Stromal cell of bone marrow (primary cell): ENCODE measurements around the gene STK40.

Experiments used
- DNase-seq: peaks from one replicate; pipeline ENCODE4 v3.0.0-alpha.2; 2012; ENCODE audit warnings: low read depth

Gene STK40

DNA sequence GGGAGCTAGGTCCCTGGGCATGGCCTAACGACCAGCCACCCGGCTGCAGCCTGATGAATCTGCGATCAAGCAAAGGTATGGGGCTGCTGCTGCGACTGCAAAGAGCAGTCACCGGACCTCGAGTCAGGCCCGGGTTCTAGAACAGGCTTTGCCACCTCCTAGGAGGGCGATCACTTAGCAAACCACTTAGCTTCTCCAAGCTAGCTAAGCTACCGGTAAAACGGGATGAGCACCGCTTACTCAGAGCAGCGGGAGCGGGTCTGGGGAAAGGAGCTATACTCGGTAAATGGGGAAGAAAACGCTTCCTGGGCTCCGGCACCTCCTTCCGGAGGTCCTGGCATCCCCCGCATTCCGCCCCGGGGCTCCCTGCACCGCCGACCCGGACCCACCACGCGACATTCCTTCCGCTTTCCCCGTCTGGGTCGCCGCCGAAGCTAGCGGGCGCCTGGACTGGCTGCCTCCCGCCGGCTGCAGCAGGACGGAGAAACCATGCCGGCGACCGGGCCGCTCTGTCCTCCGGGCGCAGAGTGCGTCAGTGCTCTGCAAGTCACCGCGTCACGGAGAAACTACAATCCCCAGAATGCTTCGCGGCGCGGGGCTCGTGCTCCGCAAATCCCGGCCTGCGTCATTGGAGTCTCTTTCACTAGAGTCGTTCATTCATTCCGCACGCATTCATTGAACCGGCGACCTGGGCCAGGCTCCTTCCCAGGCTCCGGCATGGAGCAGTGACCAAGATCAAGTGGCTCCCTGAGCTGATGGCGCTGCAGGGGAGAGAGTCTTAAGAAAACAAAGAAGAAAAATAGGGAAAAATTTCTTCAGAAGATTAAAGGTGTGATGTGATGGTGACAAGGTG is 11.9 kb upstream of the STK40 start, which contains the start of gene LSM10:
Gene LSM10, minus strand, starts transcription at position 531 of the 853 bp plus-strand sequence. CDS start 3,779 bp downstream, outside the sequence.
- peak; percentile 92 for DNase-seq

DNA sequence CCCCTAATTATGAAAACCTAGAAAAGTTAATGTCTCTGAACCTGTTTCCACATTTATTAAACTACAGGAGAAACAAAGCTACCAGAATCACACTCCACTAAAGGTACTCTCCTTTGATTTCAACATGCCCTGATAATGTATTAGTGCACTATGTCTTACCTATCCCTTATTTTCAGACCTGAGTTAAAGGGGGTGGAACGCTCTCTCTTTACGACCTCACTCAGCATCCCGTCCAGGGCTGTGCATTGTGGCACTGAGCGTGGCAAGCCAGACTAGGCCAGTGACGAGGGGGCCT is 11.3 kb upstream of the STK40 start:
- no peak for DNase-seq

DNA sequence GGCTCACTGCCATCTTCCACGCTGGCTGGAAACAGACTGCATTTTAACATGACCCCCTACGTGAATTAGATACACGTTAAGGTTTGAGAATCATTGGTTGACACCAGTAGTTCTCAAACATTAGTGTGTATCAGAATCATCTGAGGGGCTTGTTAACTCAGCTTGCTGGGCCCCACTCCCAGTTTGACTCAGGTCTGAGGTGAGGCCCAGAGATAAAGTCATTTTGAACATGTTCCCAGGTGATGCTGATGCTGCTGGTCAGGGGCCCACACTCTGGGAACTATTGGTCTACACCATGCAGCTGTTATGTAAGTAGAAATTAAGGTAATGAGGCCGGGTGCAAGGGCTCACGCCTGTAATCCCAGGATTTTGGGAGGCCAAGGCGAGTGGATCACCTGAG is 10.6 kb upstream of the STK40 start:
- DNase-seq = no peak

DNA sequence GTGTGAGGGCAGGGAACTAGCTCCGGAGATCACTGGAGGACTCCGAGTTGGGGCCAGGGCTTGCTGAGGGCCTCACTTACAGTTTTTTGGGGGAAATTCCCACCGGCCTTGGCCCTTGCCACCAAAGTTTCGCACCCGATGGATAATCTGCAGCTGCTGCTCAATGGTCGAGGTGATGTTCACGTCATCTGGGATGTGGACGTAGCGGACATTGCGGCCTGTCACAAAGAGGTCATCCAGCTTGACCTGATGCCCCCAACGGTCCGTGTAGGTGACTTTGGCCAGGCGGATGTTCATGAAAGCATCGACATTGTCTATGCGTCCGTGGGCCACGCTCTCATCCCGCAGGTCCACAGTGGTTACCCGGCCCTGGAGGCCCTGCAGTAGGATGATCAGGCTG is 8.0 kb upstream of the STK40 start:
- DNase-seq = no peak

DNA sequence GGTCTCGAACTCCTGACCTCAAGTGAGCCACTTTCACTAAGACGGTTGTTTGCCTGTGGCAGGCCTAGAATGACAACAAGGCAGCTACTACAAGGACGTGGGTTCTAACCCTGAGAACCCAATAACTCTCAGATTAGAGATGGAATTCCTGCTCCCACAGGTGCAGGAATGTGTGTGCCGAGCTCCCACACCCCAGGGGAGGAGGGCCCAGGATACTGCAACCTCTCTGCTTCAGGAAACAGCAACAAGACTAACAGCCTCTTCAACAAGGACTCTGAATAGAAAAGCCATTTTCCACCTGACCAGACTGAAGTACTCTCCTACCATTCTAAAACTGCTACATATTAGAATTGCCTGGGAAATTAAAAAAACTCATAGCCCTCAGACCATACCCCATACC is 7.1 kb upstream of the STK40 start:
- DNase-seq = no peak

DNA sequence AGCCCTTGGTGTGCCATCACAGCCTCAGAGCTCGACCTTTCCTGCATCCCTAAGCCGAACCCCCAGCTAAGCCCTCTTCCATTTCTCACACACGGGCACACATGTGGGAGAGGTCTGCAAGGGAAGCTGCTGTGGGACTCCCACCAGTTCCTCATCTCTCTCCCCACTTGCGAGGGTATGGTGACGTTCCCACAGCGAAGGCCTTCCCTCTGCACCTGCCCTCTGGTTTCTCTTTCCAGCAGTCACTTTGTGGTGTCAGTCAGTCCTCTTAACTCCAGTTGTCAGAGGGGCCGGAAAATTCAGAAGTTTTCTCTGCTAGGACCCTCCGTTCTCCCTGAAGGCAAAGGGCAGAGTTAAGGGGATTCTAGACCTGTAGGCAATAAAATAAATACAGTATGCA is 5.5 kb upstream of the STK40 start:
- no peak for DNase-seq

DNA sequence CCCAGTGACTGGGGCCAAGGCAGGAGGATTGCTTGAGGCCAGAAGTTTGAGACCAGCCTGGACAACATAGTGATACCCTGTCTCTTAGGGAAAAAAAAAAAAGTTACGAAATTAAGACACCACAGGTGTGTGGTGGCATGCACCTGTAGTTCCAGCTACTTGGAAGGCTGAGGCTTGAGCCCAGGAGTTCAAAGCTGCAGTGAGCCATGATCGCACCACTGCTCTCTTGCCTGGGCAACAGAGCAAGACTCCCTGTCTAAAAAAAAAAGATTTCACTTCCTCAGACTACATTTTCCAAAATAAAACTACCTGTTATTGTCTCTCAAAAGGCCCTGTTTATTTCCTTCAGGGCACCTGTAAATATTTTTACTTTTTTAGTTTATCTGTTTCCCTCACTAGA is 4.7 kb upstream of the STK40 start:
- no peak for DNase-seq

DNA sequence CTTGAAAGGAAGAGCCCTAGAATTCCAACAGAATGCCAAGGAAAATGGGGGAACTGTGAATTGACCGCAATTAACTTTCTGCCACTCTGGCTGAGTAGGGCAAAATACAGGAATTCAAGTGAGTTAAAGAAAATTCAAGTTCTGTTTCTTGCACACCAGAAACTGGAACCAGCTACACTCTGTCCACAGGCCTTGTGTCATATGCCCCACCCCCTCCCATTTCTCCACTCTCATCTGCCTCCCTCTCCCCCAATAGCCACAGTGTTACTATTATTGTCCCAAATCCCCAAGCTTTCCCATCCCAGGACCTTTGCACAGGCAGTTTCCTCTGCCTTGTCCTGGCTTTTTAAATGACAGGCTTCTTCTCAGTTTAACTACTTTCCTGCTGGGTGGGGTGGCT is 4.3 kb upstream of the STK40 start:
- DNase-seq = no peak

DNA sequence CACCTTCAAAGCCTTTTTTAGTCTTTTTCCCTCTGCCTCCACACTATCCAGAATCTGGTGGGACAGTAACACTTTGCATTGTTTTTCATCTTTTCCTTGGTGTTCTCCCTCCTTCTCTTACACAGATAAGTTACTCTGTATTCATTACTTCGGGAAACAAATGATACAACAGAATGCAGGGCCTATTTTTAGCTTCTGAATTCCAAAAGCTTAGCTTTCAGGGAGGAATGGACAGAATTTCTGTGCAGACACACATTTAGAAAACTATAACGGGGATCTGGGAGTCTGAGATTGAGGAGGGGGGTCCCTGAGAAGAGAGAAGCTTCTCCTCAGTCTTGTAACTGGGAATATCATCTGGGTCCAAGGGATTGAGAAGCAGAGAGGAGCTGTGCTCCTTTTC is 3.5 kb upstream of the STK40 start:
- DNase-seq = no peak

DNA sequence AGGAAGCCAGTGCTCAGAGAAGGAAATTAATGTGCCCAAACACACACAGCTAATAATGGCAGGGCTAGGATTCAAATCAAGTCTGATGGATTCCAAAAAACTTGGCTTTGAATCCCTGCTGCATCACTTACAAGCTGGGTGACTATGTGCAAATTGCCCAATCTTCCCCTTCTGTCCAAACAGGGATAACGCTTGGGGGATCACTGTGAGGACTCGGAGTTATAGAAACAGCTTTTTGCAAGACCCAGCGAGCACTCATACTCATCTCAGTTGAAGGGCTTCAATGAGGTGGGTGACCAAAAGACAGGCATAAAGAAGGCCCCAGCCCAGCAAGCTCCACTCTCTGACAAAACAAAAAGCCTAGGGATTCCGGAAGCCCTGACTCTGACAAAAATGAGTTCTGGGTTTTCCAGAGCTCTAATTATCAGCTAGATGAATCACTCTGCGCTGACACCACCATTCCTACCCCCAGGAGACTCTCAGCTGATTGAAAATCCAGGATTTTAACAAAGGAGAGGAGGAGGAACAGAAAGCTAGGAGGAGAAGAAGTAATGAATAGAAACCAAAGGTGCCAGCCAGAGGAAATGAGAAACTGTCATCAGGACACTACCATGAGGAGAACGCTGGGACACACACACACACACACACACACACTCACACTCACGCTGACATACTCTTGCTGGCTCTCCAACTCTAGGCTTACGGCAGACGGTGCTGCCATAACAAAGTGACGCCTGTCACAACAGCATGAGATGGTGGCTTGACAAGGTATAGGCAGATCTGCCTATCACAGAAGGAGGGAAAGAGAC is 1.6 kb upstream of the STK40 start:
- peak; percentile 89 for DNase-seq

DNA sequence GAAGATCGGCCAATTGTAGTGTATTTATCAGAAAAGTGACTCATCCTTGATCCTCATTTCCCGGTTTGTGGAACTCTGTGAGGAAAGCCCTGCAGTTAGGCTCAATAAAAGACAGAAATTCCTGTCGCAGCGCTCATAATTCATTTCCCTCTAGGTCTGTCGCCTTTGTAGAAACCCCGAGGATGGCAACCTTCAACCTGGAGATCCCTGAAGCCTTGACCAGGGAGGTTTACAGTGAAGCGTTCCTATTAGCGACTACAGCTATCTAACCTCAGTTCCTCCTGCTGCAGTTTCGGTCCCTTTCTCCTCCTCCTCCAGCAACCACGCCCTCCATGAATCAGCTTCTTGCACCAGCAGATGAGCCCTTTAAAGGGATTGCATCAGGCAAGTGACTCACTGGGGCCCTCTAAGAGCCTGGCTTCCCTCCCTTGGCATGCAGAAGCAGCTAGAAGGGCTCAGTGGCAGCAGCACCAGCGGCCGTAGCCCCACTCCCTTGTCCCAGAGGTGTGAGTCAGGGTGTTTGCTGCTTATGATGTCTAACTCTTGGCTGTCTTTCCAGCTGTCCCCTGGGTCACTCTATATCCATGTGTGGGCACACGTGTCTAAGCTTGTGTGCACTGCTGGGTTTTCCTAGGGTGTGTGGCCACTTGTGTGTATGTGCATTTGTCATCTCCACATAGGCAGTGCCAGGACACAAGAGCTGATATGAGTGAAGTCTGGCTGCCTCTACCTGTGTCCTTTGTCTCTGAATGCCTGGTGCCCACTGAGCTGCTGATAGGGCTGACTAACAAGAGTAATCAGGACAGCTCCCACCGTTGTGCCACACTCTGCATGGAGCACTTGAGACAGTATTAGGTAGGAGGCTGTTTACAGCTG is 779 bp upstream of the STK40 start:
- DNase-seq = peak; percentile 100

DNA sequence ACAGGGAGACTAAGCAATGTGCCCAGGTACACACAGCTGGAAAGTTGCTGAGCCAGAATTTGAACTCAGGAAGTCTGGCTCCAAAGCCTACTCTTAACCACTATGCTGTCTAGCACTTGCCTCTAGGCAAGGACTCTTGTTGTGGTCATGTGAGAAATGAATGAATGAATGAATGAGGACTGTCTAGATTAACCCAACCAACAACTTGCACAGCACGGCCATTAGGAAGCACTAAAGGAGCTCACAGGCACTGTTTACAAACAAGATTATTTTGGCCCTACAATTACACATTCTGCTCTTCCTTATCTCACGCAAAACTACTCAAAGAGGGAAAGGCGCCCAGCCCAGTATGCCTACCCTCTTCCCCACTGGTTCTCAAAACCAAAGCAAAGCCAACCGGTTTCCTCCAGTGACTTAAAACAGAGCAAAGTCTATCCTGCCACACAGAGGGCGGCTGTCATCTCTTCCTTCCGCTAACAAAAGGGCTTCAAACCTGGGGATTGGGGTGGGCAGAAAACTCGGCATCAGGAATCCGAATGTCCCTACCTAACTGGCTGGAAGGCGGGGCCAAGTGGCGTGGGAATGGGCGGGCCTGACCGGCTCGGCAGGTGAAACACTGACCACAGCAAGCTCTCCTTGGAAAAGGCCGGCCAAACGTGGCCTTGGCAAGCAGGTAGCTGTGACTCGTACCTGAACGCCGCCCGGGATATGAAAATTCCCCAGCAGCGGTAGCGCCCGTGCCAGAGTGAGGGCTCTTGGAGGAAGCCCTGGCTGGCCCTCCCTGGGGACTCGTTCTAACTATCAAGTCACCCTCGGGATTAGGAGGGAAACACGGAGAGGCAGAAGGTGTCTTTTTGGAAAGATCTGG is 948 bp downstream of the STK40 start:
- no peak for DNase-seq

DNA sequence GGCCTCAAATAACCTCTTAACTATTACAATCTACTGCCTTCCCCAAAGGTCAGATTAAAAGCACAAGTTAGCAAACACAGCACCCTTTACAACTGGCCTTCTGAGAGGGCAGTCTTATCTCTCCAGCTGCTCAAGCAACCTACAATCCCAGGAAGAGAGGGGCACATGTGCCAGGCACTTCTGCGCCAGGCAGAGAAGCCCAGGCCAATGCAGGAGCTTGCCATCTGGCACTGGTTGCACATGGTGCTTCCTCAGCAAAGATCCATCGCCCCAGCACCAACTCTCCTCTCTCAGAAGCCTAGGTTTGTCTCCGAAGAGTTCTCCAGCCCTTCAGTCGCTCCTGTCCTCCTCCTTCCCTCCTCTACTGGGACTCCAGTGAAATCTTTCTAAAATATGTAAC is 2.5 kb downstream of the STK40 start:
- DNase-seq = no peak

DNA sequence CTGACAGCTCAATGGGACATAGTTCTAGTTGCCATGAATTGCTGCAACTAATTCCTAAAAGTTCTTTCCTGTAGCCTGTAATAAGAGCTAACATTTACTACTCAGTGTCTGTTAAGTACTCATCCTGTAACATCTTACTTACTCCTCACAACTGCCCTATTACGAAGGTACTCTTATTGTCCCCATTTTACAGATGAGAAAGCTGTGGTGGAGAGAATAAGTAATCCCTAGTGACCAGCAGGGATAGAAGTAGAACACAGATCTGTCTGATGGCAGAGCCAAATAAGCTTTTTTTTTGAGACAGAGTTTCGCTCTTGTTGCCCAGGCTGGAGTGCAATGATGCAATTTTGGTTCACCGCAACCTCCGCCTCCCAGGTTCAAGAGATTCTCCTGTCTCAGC is 3.1 kb downstream of the STK40 start:
- no peak for DNase-seq

DNA sequence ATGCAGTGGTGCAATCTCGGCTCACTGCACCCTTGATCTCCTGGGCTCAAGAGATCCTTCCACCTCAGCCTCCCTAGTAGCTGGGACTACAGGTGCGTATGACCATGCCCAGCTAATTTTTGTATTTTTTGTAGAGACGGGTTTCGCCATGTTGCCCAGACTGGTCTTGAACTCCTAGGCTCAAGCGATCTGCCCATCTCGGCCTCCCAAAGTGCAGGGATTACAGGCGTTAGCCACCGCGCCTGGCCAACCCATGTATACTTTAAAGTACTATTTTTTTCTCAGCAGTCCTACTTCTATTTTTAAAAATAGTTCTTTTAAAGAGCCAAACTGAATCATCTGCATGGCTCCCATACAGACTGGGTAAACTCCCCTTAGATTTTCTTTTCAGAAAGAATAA is 3.5 kb downstream of the STK40 start:
- no peak for DNase-seq

DNA sequence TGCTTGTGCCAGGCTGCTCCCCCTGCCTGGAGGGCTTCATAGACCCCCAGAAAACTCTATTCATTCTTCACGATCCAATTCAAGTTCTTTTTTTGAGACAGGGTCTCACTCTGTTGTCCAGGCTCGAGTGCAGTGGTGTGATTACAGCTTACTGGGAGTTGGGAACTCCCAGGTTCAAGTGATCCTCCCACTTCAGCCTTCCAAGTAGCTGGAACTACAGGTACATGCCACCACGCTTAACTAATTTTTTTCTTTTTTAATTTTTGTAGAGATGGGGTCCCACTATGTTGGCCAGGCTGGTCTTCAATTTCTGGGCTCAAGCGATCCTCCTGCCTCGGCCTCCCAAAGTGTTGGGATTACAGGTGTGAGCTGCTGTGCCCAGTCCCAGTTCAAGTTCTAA is 4.3 kb downstream of the STK40 start:
- DNase-seq = no peak

DNA sequence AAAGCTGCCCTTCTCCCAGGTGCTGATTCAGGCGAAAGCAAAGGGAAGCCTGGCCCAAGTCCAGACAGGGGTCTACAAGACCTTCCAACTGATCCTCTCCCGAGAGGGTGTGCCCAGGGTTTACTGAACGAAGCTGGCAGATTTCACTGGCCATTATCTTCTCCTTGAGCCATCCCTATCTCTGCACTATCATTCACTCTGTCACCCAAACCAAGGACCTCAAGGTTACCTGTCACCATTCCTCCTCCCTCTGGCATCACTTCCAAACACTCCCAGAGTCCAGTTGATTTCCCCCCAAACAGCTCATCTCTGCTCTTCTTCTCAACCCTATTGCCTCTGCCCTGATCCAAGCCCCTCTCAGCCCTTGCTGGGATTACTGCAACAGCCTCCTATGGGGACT is 4.9 kb downstream of the STK40 start:
- no peak for DNase-seq

DNA sequence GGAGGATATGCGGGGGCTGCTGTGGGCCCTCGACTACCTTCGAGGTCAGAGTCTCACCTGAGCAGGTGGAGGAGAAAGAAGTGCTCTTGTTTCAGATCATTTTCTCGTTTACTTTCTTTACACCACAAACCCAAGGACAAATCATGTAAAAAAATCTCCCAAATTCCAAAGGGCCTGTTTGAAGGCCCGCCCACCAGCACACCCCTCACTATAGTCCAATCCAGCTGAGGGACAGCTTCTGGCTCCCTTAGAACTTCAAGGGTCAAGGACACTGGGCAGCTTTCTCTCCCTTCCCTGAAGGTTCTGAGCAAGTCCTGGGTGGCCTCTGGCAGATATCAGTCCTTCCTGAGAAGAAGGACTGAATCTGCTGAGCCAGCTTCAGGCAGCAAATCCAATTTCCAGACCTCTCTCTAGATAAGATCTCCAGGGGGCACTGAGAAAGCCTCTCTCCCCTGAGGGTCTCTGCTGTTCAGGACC is 5.5 kb downstream of the STK40 start:
- DNase-seq = no peak

DNA sequence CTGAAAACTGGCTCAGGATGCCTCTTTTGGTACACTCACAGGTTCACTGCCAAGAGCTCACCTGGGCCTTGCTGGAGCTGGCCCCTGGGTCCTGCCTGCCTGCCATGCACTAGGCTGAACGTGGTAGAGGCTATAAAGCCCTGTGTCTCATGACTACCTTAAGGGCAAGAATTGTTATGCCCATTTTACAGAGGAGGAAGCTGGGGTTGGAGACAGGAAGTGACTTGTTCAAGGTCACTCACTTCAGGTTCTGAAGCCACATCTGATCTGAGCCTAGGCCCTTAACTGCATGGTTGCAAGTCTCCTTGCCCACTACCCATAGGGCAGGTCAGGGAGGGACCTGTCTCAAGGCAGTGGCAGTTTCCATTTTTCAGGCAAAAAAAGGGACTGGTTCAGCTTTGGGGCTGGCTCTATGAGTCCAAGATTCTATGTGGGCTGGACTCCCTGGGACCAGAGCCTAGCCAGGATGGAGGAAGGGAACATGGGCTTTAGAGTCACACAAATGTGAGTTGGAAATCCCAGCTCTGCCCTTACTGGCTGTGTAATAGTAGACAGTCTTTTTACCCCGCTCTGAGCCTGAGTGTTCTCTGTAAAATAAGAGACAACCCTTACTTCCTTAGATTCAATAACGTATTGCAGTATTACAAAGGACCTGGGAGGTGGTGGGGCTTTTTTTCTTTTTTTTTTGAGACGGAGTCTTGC is 7.8 kb downstream of the STK40 start:
- no peak for DNase-seq

DNA sequence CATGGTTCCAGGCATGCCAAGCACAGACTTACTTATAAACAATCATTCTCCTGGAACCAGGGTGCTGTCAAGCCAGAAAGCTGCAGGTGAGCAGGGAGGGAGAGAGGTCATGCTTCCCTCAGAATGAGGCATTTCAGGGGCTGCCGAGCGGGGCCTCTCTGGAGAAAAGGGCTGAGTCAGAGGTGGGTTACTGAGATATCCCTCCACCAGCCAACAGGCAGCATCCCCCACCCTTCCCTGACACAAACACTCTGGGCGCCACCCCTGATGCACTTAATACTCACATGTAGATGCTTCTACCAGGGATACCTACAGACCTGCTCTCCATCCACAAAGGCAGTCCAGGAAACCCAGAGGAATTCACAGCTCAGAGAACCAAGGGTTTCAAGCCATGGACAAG is 13.1 kb downstream of the STK40 start:
- no peak for DNase-seq
